NCI-H2107 treated with DMSO at 0.1 percent for 48 hours (cell line): ENCODE results near the gene STK25.
A peak's percentile ranks its signal among the peaks of the same experiment; 100 is the strongest.
"Not testable (repeated sequence)": the region's sequence is repeated elsewhere in the genome, so short reads cannot be mapped to it uniquely, and the experiment has no call there.

ENCODE experiments used
- DNase-seq: peaks from one replicate; lab custom pipeline; 2025; ENCODE audit not compliant: unreplicated experiment; lab: John Stamatoyannopoulos, UW

The STK25 gene

GRCh38 chr2:241469746-241470145 is 38.6 kb downstream of the STK25 start:
- no peak for DNase-seq

GRCh38 chr2:241468476-241468781 is 40.0 kb downstream of the STK25 start:
- no peak for DNase-seq

- DNase-seq, result no peak
These were observed 40.5 kb downstream of the STK25 start for GRCh38 chr2:241467777-241468475.

GRCh38 chr2:241466230-241466629 is 42.2 kb downstream of the STK25 start:
- DNase-seq, result no peak

- DNase-seq, result no peak
These were observed 42.8 kb downstream of the STK25 start for GRCh38 chr2:241465543-241465942.

- DNase-seq, result no peak
These were observed 44.9 kb downstream of the STK25 start for GRCh38 chr2:241463276-241464135.

GRCh38 chr2:241461693-241462677 is 46.4 kb downstream of the STK25 start:
- no peak for DNase-seq

- DNase-seq, result no peak
These were observed 47.8 kb downstream of the STK25 start for GRCh38 chr2:241460631-241461030.

GRCh38 chr2:241459520-241459919 is 48.9 kb downstream of the STK25 start:
- DNase-seq, result no peak

- no peak for DNase-seq
These were observed 49.7 kb downstream of the STK25 start for GRCh38 chr2:241458687-241459086.

GRCh38 chr2:241456546-241456945 is 51.8 kb downstream of the STK25 start:
- no peak for DNase-seq

GRCh38 chr2:241454837-241455485 is 53.4 kb downstream of the STK25 start:
- DNase-seq, result no peak

GRCh38 chr2:241453919-241454318 is 54.5 kb downstream of the STK25 start:
- not testable (repeated sequence) for DNase-seq

GRCh38 chr2:241451840-241452506 is 56.4 kb downstream of the STK25 start:
- no peak for DNase-seq

GRCh38 chr2:241450092-241450491 is 58.3 kb downstream of the STK25 start:
- not testable (repeated sequence) for DNase-seq

- DNase-seq, result no peak
These were observed 63.0 kb downstream of the STK25 start for GRCh38 chr2:241445426-241445825.

GRCh38 chr2:241443486-241444223 is 64.7 kb downstream of the STK25 start:
- peak; percentile 92 for DNase-seq
